ENCODE data around the gene SLC30A2. TPM values are rescaled to one million over a fixed set of nuclear protein-coding genes. Genes with fewer than 3 reads are reported as not detected.
A peak's percentile ranks its signal among the peaks of the same experiment; 100 is the strongest.

SLC30A2 gene
- total and polyA plus RNA-seq, 9 of the 15 experiments (the other 6 are each of a cell fraction or from before 2014, with no cell fraction given) = 0.01 to 0.18 (median 0.06) TPM; not detected in 3

- Histone ChIP-seq H3K4me2 (ENCODE audit: insufficient read depth, low read length) (no peak overlapping the region; the same call in 1 of the 2 replicates), H3K4me1 (replicated peaks in 1 of 2; ENCODE audit: control insufficient read depth in 2 of 2, insufficient read depth in 2 of 2, low read length in 2 of 2) (peaks cover 15 to 23% of the 10 kb centered on the region in 2 experiments), H2AFZ (ENCODE audit: low read depth, low read length) (no peak overlapping the region; the same call in 1 of the 2 replicates), H3K9ac (ENCODE audit: insufficient read depth in 1 of 2, low read depth in 2 of 2, low read length in 2 of 2) (peak overlapping the region in 1 of 2 experiments; percentile 63; a peak in 1 of 4 replicates), H3K9me1 (ENCODE audit: control insufficient read depth, insufficient read depth, low read length) (no peaks in the 10 kb centered on the region), H3K36me3 (ENCODE audit: control insufficient read depth, insufficient read depth, low read length) (no peaks in the 10 kb centered on the region), H3K4me3 (no peak overlapping the region), H3K79me2 (ENCODE audit: control insufficient read depth, insufficient read depth, low read length) (no peaks in the 10 kb centered on the region), H3K9me3 (replicated peaks; ENCODE audit: control insufficient read depth, insufficient read depth, low read depth, low read length) (no peaks in the 10 kb centered on the region), H4K20me1 (replicated peaks; ENCODE audit: control insufficient read depth, insufficient read depth, low read length) (no peaks in the 10 kb centered on the region), H3K27ac (ENCODE audit: extremely low read depth, low read depth, low read length) (no peak overlapping the region), H3K27me3 (ENCODE audit: control insufficient read depth in 2 of 2, insufficient read depth in 2 of 2, low read length in 2 of 2) (no peaks in the 10 kb centered on the region)
- intact Hi-C loops (cut with micrococcal nuclease) (no loop called here), in situ Hi-C loops (cut with MboI) (no loop called here)
- POLR2A ChIA-PET = interaction anchor here (0.5 to 1.4 kb wide), 5 partner anchors 11 to 130 kb away, joined by 3 to 6 read pairs (median 3); no protein-coding TSS in a partner anchor
- FAIRE-seq (peak; percentile 6), ATAC-seq (peak; percentile 7; the same call in 1 of the 3 replicates), DNase-seq (ENCODE audit: extremely low read depth in 1 of 4, low spot score in 3 of 4) (no peak)
- CTCF ChIA-PET (ENCODE audit: low intra/inter-chr PET ratio) = no interaction called here
- no TSS peak for BruUV-seq (replicated peaks)
- TF ChIP-seq SUPT5H (IDR thresholded peaks at IDR 0.05) (no peak), ELF2 (CRISPR knock-in tag; IDR thresholded peaks at IDR 0.05) (no peak), TARDBP (IDR thresholded peaks at IDR 0.05) (no peak), NKRF (IDR thresholded peaks at IDR 0.05; ENCODE audit: borderline replicate concordance) (no peak), CTBP1 (IDR thresholded peaks at IDR 0.05; ENCODE audit: borderline replicate concordance) (0 out of 2 replicates have a peak, but pooled peaks have one; percentile 27), MEF2A (IDR thresholded peaks at IDR 0.05; ENCODE audit: control insufficient read depth, low read depth, low read length) (peak; percentile 70; the same call in 1 of the 2 replicates), EGR1 (conservative IDR thresholded peaks at IDR 0.05) (0 out of 2 replicates have a peak, but pooled peaks have one; percentile 14), NFE2 (IDR thresholded peaks at IDR 0.05; ENCODE audit: low read depth) (no peak), PHB2 (IDR thresholded peaks at IDR 0.05; ENCODE audit: low read depth) (no peak), KDM1A (IDR thresholded peaks at IDR 0.05) (no peak), PTTG1 (tag; IDR thresholded peaks at IDR 0.05; ENCODE audit: low read depth) (no peak), ZBED1 (IDR thresholded peaks at IDR 0.05) (no peak), ZC3H4 (CRISPR knock-in tag; IDR thresholded peaks at IDR 0.05; ENCODE audit: borderline replicate concordance) (no peak), MEF2D (tag; conservative IDR thresholded peaks at IDR 0.05; ENCODE audit: low read depth) (peak; percentile 82), ZFPM2 (CRISPR knock-in tag; IDR thresholded peaks at IDR 0.05) (no peak), ZFP36 (IDR thresholded peaks at IDR 0.05; ENCODE audit: low read depth, low read length, partially characterized antibody) (peak; percentile 80)
- TF ChIP-seq, protein P1, sequence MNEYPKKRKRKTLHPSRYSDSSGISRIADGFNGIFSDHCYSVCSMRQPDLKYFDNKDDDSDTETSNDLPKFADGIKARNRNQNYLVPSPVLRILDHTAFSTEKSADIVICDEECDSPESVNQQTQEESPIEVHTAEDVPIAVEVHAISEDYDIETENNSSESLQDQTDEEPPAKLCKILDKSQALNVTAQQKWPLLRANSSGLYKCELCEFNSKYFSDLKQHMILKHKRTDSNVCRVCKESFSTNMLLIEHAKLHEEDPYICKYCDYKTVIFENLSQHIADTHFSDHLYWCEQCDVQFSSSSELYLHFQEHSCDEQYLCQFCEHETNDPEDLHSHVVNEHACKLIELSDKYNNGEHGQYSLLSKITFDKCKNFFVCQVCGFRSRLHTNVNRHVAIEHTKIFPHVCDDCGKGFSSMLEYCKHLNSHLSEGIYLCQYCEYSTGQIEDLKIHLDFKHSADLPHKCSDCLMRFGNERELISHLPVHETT (CRISPR knock-in tag; conservative IDR thresholded peaks at IDR 0.05 in 1 of 2, IDR thresholded peaks at IDR 0.05 in 1 of 2) = no peak
- 65% methylated on average over 6 of the region's 6 CpGs for WGBS (ENCODE audit: insufficient coverage, low coverage, missing lambda C conversion rate)
These were observed 28.9 kb downstream of the SLC30A2 start for GRCh38 chr1:26016953-26017545.
